Measurements from ENCODE around the gene ST7.
"Not testable (repeated sequence)": the region's sequence is repeated elsewhere in the genome, so short reads cannot be mapped to it uniquely, and the experiment has no call there.

Gene ST7

GRCh38 chr7:117010375-117011133, 57.3 kb downstream of the ST7 start:
- no peak for DNase-seq

- DNase-seq, result no peak
These were observed 58.3 kb downstream of the ST7 start for GRCh38 chr7:117011419-117012260.

GRCh38 chr7:117012284-117012683, 59.0 kb downstream of the ST7 start:
- DNase-seq, result no peak

DNA sequence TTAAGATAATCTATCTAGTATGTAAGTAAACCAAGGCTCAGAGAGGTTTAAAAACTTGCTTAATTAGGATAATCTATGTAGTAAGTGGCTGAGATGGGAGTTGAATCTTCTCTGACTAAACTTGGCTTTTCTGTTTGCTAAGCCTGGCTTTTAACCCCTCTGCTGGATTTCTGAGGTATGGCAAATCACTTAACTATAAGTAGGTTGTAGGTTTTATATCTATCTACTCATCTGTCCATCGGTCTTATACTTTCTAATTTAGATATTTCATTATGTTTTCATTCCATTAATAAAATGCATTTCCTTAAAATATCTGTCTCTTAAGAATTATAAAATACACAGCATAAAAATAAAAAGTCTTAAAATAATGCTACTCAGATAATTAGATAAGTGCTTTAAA, 59.4 kb downstream of the ST7 start:
- peak; percentile 75 for DNase-seq

- peak; percentile 70 for DNase-seq
These were observed 60.9 kb downstream of the ST7 start for GRCh38 chr7:117014099-117014656.

GRCh38 chr7:117014673-117015133, 61.4 kb downstream of the ST7 start:
- peak; percentile 95 for DNase-seq

GRCh38 chr7:117015258-117016184, 62.2 kb downstream of the ST7 start:
- DNase-seq, result no peak

- peak; percentile 70 for DNase-seq
These were observed 63.7 kb downstream of the ST7 start for GRCh38 chr7:117017017-117017451.

DNA sequence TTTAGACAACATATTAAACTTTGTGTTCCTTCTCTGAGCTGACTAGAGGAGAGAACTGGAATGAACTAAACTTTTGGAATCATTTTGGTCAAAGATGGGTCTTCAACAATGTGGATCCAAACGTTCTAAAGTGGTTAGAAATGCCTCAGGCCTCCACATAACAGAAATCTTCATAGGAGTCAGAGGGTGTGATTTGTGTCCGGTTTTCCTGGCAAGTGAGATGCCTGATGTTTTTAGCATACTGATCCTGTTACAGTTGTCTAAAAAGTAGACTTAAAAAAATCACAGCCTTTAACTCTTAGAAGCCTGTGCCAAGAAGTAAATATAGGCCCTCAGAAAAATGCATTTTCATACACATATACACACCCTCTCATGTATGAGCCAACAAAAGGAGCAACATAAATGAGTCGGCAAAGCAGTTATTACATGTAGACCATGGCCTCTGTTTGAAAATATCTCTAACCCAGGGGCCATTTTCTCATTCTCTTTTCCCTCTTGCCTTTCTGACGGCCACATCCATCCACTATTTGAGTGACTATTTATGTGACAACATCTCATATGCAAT, 64.5 kb downstream of the ST7 start:
- no peak for DNase-seq

DNA sequence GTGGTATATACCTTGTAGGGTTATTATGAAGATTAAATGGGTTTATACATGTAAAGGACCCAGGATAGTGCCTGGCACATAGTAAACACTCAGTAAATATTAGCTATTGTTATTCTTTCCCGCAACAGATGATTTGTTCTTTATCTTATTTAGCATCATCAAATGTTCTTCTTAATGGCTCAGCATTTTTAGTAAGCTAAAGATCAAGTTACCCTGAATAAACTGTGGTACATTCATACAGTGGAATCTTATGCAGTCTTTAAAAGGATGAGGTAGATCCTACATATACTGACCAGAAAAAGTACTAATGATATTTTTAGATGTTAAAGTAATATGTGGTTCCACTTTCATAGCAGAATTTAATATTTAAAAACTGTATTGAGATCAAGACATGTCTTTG, 65.4 kb downstream of the ST7 start:
- no peak for DNase-seq

DNA sequence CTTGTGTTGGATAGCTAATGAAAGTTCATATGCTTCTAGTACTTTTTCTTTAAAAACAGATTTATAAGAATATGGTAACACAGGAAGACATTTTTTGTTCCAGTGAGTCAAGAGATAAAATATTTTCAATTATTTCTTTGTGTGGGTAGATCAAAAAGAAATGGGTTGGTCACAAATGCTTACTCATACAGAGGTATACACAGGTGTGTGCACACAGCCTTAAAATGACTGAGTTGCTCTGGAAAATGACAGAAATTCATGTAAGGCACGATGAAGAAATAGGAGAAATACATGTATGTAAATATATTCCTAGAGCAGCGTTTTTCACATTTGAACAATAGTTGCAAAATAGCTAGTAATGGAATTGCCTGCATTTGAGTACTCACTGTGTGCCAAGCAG, 66.0 kb downstream of the ST7 start:
- no peak for DNase-seq

- peak; percentile 40 for DNase-seq
These were observed 66.7 kb downstream of the ST7 start for GRCh38 chr7:117019786-117020590.

DNA sequence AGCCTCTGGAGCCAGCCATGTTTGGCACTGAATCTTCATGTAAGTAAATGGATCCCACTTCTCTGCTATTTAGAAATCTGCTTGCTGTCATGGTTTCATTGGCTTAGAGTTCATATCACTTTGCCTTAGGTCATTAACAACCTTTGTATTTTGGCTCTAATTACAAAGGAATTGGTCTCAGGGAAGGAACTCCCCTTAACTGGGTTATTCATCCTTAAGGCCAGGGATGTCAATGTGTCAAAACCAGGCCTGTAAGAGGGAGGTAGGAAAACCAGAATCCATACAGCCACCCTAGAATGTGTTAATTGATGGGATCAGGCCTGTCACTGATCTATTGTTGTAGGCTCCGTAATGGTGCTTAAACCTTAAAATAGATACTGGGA, 67.3 kb downstream of the ST7 start:
- no peak for DNase-seq

- DNase-seq, result peak; percentile 41
These were observed 68.1 kb downstream of the ST7 start for GRCh38 chr7:117021366-117021765.

DNA sequence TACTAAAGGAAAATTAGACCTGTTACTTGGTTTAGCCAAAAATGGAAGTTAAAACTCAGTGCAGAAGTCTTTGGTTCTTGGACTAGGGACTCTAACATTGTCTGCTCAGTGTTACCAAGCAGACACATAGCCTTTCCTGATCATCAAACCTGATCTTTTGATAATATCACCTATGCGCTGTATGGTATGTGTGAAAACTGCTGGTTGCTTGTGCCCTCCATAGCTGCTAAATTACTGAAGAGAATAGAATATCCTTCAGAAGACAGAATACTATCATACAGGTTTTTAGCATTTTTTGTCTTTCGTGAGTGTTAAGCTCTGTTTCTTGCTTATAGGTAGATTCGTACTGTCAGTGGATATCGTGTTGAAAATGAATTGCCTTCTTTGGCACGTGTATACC, 68.7 kb downstream of the ST7 start:
- DNase-seq, result no peak

- DNase-seq, result no peak
These were observed 70.1 kb downstream of the ST7 start for GRCh38 chr7:117023325-117023854.

DNA sequence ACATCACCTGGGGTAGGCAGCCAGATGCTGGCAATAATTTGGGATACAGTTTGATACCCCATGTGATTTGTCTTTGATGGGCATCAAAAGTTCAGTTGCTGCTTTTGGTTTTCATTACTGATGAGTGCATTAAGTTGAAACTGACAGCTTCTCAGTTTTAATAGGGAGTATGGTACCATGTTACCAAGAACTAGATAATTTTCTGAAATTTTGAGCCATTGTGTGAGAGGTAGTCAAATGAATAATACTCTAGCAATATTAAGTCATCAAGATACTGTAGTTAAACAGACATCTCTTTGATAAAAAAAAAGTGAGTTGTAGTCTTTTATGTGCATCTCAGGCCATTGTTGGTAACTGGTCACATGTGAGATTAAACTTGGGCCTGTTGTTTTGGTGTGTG, 71.5 kb downstream of the ST7 start:
- no peak for DNase-seq

DNA sequence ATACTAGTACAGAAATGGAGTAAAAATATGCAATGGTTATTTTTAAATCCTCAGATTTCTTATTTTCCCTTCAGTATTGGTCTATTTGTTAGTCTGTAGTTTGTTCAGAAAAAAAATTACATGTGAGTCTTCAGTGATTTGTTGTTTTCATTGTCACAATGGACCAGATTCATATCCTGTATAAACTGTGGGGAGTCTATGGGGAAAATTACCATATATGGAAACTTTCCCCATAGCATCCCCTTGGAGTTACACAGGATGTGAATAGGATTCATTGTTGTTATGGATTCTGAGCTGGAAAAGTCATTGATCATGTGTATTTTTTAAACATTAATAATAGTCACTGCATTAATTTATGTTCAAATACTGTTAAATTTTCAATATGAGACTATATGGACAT, 72.6 kb downstream of the ST7 start:
- DNase-seq, result no peak

GRCh38 chr7:117030346-117030745, 77.0 kb downstream of the ST7 start:
- DNase-seq, result not testable (repeated sequence)

DNA sequence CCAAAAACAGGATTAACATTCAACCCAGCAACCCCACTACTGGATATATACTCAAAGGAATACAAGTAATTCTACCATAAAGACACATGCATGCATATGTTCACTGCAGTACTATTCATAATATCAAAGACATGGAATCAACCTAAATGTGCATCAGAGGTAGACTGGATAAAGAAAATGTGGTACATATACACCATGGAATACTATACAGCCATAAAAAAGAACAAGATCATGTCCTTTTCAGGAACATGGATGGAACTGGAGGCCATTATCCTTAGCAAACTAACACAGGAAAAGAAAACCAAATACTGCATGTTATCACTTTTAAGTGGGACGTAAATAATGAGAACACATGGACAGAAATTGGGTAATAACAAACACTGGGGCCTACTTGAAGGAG, 77.5 kb downstream of the ST7 start:
- not testable (repeated sequence) for DNase-seq

DNA sequence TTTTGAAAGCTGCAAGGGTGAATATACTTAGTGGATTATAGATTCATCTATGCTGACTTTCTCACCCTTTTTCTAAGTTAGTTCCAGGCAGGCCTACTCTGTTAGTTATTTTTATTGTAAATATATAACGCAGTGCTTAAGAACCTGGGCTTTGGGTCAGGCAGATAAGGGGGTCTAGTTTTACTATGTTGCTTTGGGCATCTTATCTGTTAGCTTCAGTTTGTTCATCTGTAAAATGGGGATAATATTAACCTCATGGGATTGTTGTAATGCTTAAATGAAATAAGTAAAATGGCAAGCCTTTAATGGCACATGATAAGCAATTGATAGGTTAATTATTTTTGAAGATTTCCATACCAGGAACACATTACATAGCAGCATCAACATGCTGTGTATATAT, 79.5 kb downstream of the ST7 start:
- peak; percentile 80 for DNase-seq
